Smooth muscle cell (in vitro differentiated cells): ENCODE data around the gene UVRAG. TPM values are rescaled to one million over a fixed set of nuclear protein-coding genes. Genes with fewer than 3 reads are reported as not detected.

ENCODE experiments used
- DNase-seq: peaks from one replicate; lab custom pipeline; 2025; ENCODE audit not compliant: unreplicated experiment; lab: John Stamatoyannopoulos, UW
- H2AFZ ChIP-seq: fragments of 200-600 bp; sonication (generic); 2 replicates; pipeline ENCODE4 v1.6.0; 2016; ENCODE audit warnings: antibody characterized with exemption, low read depth, mild to moderate bottlenecking
- H3F3A ChIP-seq: fragments of 200-600 bp; sonication (generic); 2 replicates; pipeline ENCODE4 v1.6.0; 2017; ENCODE audit warnings: antibody characterized with exemption, low read depth
- H3K27ac ChIP-seq: fragments of 200-600 bp; sonication (generic); 2 replicates; pipeline ENCODE4 v1.5.1; 2016; ENCODE audit warnings: low read depth, mild to moderate bottlenecking
- H3K27me3 ChIP-seq: fragments of 200-600 bp; sonication (generic); 2 replicates; pipeline ENCODE4 v1.6.1; 2016; ENCODE audit warnings: low read depth, mild to moderate bottlenecking
- H3K36me3 ChIP-seq: fragments of 200-600 bp; sonication (generic); 2 replicates; pipeline ENCODE4 v1.5.1; 2016; ENCODE audit warnings: low read depth
- H3K4me1 ChIP-seq: fragments of 200-600 bp; sonication (generic); 2 replicates; pipeline ENCODE4 v1.5.1; 2016; ENCODE audit warnings: low read depth
- H3K4me2 ChIP-seq: fragments of 200-600 bp; sonication (generic); 2 replicates; pipeline ENCODE4 v1.6.0; 2016; ENCODE audit warnings: mild to moderate bottlenecking
- H3K4me3 ChIP-seq: fragments of 200-600 bp; sonication (generic); 2 replicates; pipeline ENCODE4 v1.5.1; 2016; ENCODE audit warnings: mild to moderate bottlenecking
- H3K79me2 ChIP-seq: fragments of 200-600 bp; sonication (generic); 2 replicates; pipeline ENCODE4 v1.6.0; 2016; ENCODE audit warnings: low read depth, mild to moderate bottlenecking
- H3K9ac ChIP-seq: fragments of 200-600 bp; sonication (generic); 2 replicates; pipeline ENCODE4 v1.6.0; 2016; ENCODE audit warnings: low read depth
- H3K9me3 ChIP-seq: fragments of 200-600 bp; sonication (generic); replicated peaks from 2 replicates; pipeline ENCODE4 v1.5.1; 2016; ENCODE audit warnings: low read depth
- H4K20me1 ChIP-seq: fragments of 200-600 bp; sonication (generic); 2 replicates; pipeline ENCODE4 v1.6.0; 2016; ENCODE audit warnings: low read depth
- WGBS: methylation state at CpG from one replicate; pipeline ENCODE4 v1.1.7; 2016; ENCODE audit warnings: low lambda C conversion rate; 5-methylcytosine and 5-hydroxymethylcytosine counted together
- polyA plus RNA-seq: library from polyadenylated mRNA; unstranded; fragments of >200 nt; fragmentation: Nextera tagmentation; extraction: Ambion mirVana; gene quantifications from 2 replicates; pipeline ENCODE4 v1.2.1, GENCODE V29; 2016
- total RNA-seq: library from RNA; depleted of rRNA; stranded (reverse); fragments of >200 nt; gene quantifications from 2 replicates; pipeline ENCODE4 v1.2.3, GENCODE V29; 2014
- TF ChIP-seq, protein P1 (sequence below): fragments of 200-600 bp; sonication (generic); IDR thresholded peaks from 2 replicates; pipeline ENCODE4 v1.5.1; 2017; ENCODE audit warnings: borderline replicate concordance, mild to moderate bottlenecking, antibody characterized with exemption; ENCODE audit not compliant: insufficient read depth, poor library complexity, severe bottlenecking

Gene UVRAG
- total and polyA plus RNA-seq, 2 experiments from 2014 or later: 12.9 to 20.2 TPM

DNA sequence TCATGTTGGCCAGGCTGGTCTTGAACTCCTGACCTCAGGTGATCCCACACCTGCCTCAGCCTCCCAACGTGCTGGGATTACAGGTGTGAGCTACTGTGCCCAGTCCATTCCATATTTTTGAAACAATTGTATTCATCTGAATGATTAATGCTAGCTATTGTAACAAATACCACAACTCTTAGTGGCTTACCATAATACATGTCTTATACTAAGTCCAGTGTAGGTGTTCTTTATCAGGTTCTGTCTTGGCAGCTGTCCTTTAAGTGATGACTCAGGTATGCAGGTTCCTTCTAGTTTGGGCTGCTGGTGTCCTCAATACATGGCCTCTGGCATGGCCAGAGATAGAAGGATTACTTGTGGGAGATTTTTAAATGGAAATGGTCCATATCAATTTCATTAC lies 39.0 kb downstream of the UVRAG start:
- DNase-seq: no peak
- TF ChIP-seq, protein P1, sequence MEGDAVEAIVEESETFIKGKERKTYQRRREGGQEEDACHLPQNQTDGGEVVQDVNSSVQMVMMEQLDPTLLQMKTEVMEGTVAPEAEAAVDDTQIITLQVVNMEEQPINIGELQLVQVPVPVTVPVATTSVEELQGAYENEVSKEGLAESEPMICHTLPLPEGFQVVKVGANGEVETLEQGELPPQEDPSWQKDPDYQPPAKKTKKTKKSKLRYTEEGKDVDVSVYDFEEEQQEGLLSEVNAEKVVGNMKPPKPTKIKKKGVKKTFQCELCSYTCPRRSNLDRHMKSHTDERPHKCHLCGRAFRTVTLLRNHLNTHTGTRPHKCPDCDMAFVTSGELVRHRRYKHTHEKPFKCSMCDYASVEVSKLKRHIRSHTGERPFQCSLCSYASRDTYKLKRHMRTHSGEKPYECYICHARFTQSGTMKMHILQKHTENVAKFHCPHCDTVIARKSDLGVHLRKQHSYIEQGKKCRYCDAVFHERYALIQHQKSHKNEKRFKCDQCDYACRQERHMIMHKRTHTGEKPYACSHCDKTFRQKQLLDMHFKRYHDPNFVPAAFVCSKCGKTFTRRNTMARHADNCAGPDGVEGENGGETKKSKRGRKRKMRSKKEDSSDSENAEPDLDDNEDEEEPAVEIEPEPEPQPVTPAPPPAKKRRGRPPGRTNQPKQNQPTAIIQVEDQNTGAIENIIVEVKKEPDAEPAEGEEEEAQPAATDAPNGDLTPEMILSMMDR: no peak
- WGBS: 88% methylated on average over 1 of the region's 1 CpG
- peaks cover 20% of the 10 kb centered on the region for H3K4me1 ChIP-seq
- no peak overlapping the region for H3K4me2 ChIP-seq
- H3K9ac ChIP-seq: no peak overlapping the region
- peaks cover 3% of the 10 kb centered on the region for H3F3A ChIP-seq
- peaks cover 2% of the 10 kb centered on the region for H3K79me2 ChIP-seq
- H3K4me3 ChIP-seq: no peak overlapping the region
- H3K27ac ChIP-seq: no peak overlapping the region
- no peaks in the 10 kb centered on the region for H3K27me3 ChIP-seq
- H3K9me3 ChIP-seq: no peaks in the 10 kb centered on the region
- H2AFZ ChIP-seq: no peak overlapping the region
- no peaks in the 10 kb centered on the region for H3K36me3 ChIP-seq
- H4K20me1 ChIP-seq: peaks cover 33% of the 10 kb centered on the region

DNA sequence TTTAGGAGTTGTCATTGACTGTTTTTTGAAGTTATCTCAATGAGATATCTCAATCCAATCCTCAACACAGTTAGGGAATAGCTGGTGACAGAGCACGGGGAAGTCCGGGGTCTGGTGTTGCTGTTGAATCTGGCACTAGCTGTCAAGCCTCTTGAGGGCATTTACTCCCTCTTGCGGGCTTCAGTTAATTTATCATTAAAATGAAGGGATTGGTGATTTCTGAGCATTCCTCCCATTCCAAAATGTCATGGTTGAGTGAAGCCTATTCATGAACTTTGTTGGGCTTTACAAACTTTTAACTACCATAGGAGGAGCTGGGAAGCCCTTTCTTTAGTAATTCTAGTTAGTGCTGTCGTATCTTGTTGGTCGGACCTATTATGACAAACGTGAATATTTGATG lies 40.2 kb downstream of the UVRAG start:
- 83% methylated on average over 6 of the region's 6 CpGs for WGBS
- no peak overlapping the region for H3K4me3 ChIP-seq
- H3K27me3 ChIP-seq: no peaks in the 10 kb centered on the region
- no peaks in the 10 kb centered on the region for H3K36me3 ChIP-seq
- H3K4me2 ChIP-seq: no peak overlapping the region
- peaks cover 2% of the 10 kb centered on the region for H3K79me2 ChIP-seq
- no peak overlapping the region for H2AFZ ChIP-seq
- TF ChIP-seq, protein P1: no peak
- no peaks in the 10 kb centered on the region for H3K9me3 ChIP-seq
- H3K4me1 ChIP-seq: peaks cover 18% of the 10 kb centered on the region
- H3F3A ChIP-seq: peaks cover 3% of the 10 kb centered on the region
- H3K27ac ChIP-seq: no peak overlapping the region
- no peak overlapping the region for H3K9ac ChIP-seq
- peaks cover 35% of the 10 kb centered on the region for H4K20me1 ChIP-seq
- no peak for DNase-seq

DNA sequence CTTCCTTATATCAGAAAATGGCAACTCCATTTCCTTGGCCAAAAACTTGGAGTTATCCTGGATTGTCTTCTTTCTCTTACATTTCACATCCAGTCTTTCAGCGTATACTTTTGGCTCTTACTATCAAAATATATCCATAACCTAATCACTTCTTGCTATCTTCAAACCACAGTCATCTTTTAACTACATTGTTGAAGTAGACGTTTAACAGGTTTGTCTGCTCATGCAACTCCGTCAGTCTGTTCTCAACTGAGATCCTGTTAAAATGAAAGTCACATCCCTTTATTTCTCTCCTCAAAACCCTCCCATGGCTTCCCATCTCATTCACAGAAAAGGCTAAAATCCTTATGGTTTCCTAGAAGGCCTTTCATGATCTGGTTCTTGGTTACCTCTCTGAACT lies 41.9 kb downstream of the UVRAG start:
- TF ChIP-seq, protein P1: no peak
- H3K4me3 ChIP-seq: no peak overlapping the region
- H3K4me2 ChIP-seq: no peak overlapping the region
- no peaks in the 10 kb centered on the region for H3K9me3 ChIP-seq
- H2AFZ ChIP-seq: no peak overlapping the region
- H4K20me1 ChIP-seq: peaks cover 23% of the 10 kb centered on the region
- no peak overlapping the region for H3K9ac ChIP-seq
- no peaks in the 10 kb centered on the region for H3K36me3 ChIP-seq
- H3F3A ChIP-seq: peaks cover 3% of the 10 kb centered on the region
- H3K79me2 ChIP-seq: peaks cover 2% of the 10 kb centered on the region
- no peak for DNase-seq
- H3K27ac ChIP-seq: no peak overlapping the region
- H3K4me1 ChIP-seq: peaks cover 9% of the 10 kb centered on the region
- 83% methylated on average over 3 of the region's 3 CpGs for WGBS
- no peaks in the 10 kb centered on the region for H3K27me3 ChIP-seq

DNA sequence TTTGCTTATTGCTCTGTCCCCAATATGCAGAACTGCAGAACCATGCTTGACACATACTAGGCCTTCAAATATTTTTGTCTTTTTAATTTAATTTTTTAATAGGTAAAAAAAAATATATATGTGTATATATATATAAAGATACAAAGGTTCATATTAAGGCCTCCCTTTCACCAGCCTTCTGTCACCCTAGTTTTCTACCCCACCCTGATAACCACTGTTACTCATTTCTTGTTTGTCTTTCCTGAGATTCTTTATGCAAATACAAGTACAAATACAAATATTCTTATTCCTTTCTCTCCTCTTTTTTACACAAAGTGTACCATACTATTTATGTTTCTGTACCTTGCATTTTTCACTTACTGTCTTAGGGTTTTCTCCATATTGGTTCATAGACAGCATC lies 43.0 kb downstream of the UVRAG start:
- Histone ChIP-seq H2AFZ (no peak overlapping the region), H3K36me3 (no peaks in the 10 kb centered on the region), H3K9me3 (no peaks in the 10 kb centered on the region), H3K4me2 (no peak overlapping the region), H3K79me2 (peaks cover 2% of the 10 kb centered on the region), H3K9ac (no peak overlapping the region), H3K27me3 (no peaks in the 10 kb centered on the region), H3K27ac (no peak overlapping the region), H4K20me1 (peaks cover 22% of the 10 kb centered on the region), H3K4me1 (peaks cover 9% of the 10 kb centered on the region), H3F3A (peaks cover 3% of the 10 kb centered on the region), H3K4me3 (no peak overlapping the region)
- TF ChIP-seq, protein P1: no peak
- no peak for DNase-seq
